ENCODE data around the gene GLYATL2.

GRCh38 chr11:58856806-58857205, 12.3 kb upstream of the GLYATL2 start:
- TF ChIP-seq POLR2AphosphoS5 (IDR thresholded peaks at IDR 0.05): no peak
- TF ChIP-seq, protein P1, sequence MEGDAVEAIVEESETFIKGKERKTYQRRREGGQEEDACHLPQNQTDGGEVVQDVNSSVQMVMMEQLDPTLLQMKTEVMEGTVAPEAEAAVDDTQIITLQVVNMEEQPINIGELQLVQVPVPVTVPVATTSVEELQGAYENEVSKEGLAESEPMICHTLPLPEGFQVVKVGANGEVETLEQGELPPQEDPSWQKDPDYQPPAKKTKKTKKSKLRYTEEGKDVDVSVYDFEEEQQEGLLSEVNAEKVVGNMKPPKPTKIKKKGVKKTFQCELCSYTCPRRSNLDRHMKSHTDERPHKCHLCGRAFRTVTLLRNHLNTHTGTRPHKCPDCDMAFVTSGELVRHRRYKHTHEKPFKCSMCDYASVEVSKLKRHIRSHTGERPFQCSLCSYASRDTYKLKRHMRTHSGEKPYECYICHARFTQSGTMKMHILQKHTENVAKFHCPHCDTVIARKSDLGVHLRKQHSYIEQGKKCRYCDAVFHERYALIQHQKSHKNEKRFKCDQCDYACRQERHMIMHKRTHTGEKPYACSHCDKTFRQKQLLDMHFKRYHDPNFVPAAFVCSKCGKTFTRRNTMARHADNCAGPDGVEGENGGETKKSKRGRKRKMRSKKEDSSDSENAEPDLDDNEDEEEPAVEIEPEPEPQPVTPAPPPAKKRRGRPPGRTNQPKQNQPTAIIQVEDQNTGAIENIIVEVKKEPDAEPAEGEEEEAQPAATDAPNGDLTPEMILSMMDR (IDR thresholded peaks at IDR 0.05): no peak

Measured in gastroesophageal sphincter (tissue), 3 donors.